PC-9 (cell line): Measurements from ENCODE around the gene LMF1. TPM values are rescaled to one million over a fixed set of nuclear protein-coding genes. Genes with fewer than 3 reads are reported as not detected.
"Not testable (repeated sequence)": the region's sequence is repeated elsewhere in the genome, so short reads cannot be mapped to it uniquely, and the experiment has no call there.

ENCODE experiments used
- BruUV-seq: library from RNA; stranded (reverse); fragments of 400-500 nt; replicated peaks from 2 replicates; lab custom pipeline; 2021; lab: Mats Ljungman, UMichigan
- CTCF ChIA-PET: fragments of 300-600 bp; sonication (Branson Sonifier 250); formaldehyde crosslinking; loops from one replicate; lab custom pipeline; 2022; ENCODE audit warnings: antibody characterized with exemption; lab: Charles Lee
- POLR2A ChIA-PET: fragments of 300-600 bp; sonication (Branson Sonifier 250); formaldehyde crosslinking; loops from one replicate; lab custom pipeline; 2022; ENCODE audit warnings: antibody characterized with exemption; ENCODE audit not compliant: unreplicated experiment; lab: Charles Lee
- DNase-seq, 2 experiments: peaks; one replicate each; pipeline versions ENCODE4 v3.0.0 to v3.0.0-alpha.2; 2015 to 2022; ENCODE audit warnings: mixed read lengths in 1 of 2
- H2AFZ ChIP-seq: fragments of 200-600 bp; sonication (generic); 2 replicates; pipeline ENCODE4 v1.8.1; 2017; ENCODE audit warnings: antibody characterized with exemption
- H3F3A ChIP-seq: fragments of 200-600 bp; sonication (generic); 2 replicates; pipeline ENCODE4 v1.8.1; 2017; ENCODE audit warnings: antibody characterized with exemption, mild to moderate bottlenecking, low read depth; ENCODE audit not compliant: insufficient read depth
- H3K27ac ChIP-seq: fragments of 200-600 bp; sonication (generic); 2 replicates; pipeline ENCODE4 v1.6.1; 2016; ENCODE audit warnings: mixed run types
- H3K27me3 ChIP-seq: fragments of 200-600 bp; sonication (generic); 2 replicates; pipeline ENCODE4 v1.6.1; 2016; ENCODE audit warnings: low read depth, mixed run types; ENCODE audit not compliant: insufficient read depth
- H3K36me3 ChIP-seq: fragments of 200-600 bp; sonication (generic); 2 replicates; pipeline ENCODE4 v1.6.1; 2016; ENCODE audit warnings: low read depth, mixed run types
- H3K4me1 ChIP-seq: fragments of 200-600 bp; sonication (generic); replicated peaks from 2 replicates; pipeline ENCODE4 v1.6.1; 2016; ENCODE audit warnings: mixed run types; ENCODE audit not compliant: insufficient read depth
- H3K4me2 ChIP-seq: fragments of 200-600 bp; sonication (generic); 2 replicates; pipeline ENCODE4 v1.6.1; 2017; ENCODE audit warnings: mixed run types
- H3K4me3 ChIP-seq: fragments of 200-600 bp; sonication (generic); 2 replicates; pipeline ENCODE4 v1.6.1; 2016; ENCODE audit warnings: mixed run types
- H3K79me2 ChIP-seq: fragments of 200-600 bp; sonication (generic); 2 replicates; pipeline ENCODE4 v1.6.1; 2017; ENCODE audit warnings: low read depth, mixed run types
- H3K9me2 ChIP-seq: fragments of 200-600 bp; sonication (generic); 2 replicates; pipeline ENCODE4 v1.8.1; 2017; ENCODE audit warnings: mild to moderate bottlenecking; ENCODE audit not compliant: insufficient read depth
- H3K9me3 ChIP-seq: fragments of 200-600 bp; sonication (generic); 2 replicates; pipeline ENCODE4 v1.8.1; 2016; ENCODE audit warnings: low read depth; ENCODE audit not compliant: insufficient read depth
- H4K20me1 ChIP-seq: fragments of 200-600 bp; sonication (generic); 2 replicates; pipeline ENCODE4 v1.8.1; 2017; ENCODE audit not compliant: insufficient read depth
- CTCF ChIP-seq: fragments of 200-600 bp; sonication (generic); conservative IDR thresholded peaks from 2 replicates; pipeline ENCODE4 v1.6.1; 2017; ENCODE audit warnings: mixed run types, antibody characterized with exemption, mild to moderate bottlenecking, moderate library complexity
- EZH2 ChIP-seq: fragments of 200-600 bp; sonication (generic); IDR thresholded peaks from 2 replicates; pipeline ENCODE4 v1.8.0; 2017; ENCODE audit warnings: antibody characterized with exemption, low read depth
- intact Hi-C: fragments of 100-400 bp; cut with micrococcal nuclease; formaldehyde crosslinking; loops from one replicate; pipeline ENCODE4 v1.10.0; 2022; ENCODE audit not compliant: unreplicated experiment
- total RNA-seq: library from RNA; stranded (reverse); gene quantifications from 2 replicates; pipeline ENCODE4 v1.2.3, GENCODE V29; 2021

The LMF1 gene
- total RNA-seq, 1 experiment from 2014 or later, result 31.3 TPM

- Histone ChIP-seq H3K27ac (no peak overlapping the region), H3K36me3 (no peaks in the 10 kb centered on the region), H3K9me2 (no peaks in the 10 kb centered on the region), H2AFZ (no peak overlapping the region), H3F3A (no peaks in the 10 kb centered on the region), H3K79me2 (no peaks in the 10 kb centered on the region), H3K4me1 (no peaks in the 10 kb centered on the region), H3K27me3 (peaks cover 23% of the 10 kb centered on the region), H4K20me1 (no peaks in the 10 kb centered on the region; the same call in 1 of the 2 replicates), H3K4me3 (no peak overlapping the region), H3K4me2 (no peak overlapping the region), H3K9me3 (no peaks in the 10 kb centered on the region)
- DNase-seq, result no peak
- no TSS peak for BruUV-seq
- ChIA-PET CTCF (no interaction called here), POLR2A (no interaction called here)
- intact Hi-C loops, result no loop called here
- TF ChIP-seq EZH2 (no peak), CTCF (no peak)
Measured at GRCh38 chr16:865026-865425, 105.8 kb downstream of the LMF1 start.

- ChIA-PET POLR2A (no interaction called here), CTCF (no interaction called here)
- Histone ChIP-seq H3F3A (no peaks in the 10 kb centered on the region), H3K27ac (no peak overlapping the region), H3K4me1 (no peaks in the 10 kb centered on the region), H3K79me2 (no peaks in the 10 kb centered on the region), H3K9me3 (no peaks in the 10 kb centered on the region), H3K36me3 (no peaks in the 10 kb centered on the region), H3K4me3 (no peak overlapping the region), H3K27me3 (peaks cover 23% of the 10 kb centered on the region), H2AFZ (no peak overlapping the region), H4K20me1 (no peaks in the 10 kb centered on the region; the same call in 1 of the 2 replicates), H3K9me2 (no peaks in the 10 kb centered on the region), H3K4me2 (no peak overlapping the region)
- TF ChIP-seq CTCF, result no peak
- TF ChIP-seq EZH2, result no peak
- intact Hi-C loops, result no loop called here
- no peak for DNase-seq
- no TSS peak for BruUV-seq
Measured at GRCh38 chr16:861446-861845, 109.3 kb downstream of the LMF1 start.

GRCh38 chr16:860891-861290 is 109.9 kb downstream of the LMF1 start:
- no peak for DNase-seq
- Histone ChIP-seq H3K27me3 (peaks cover 20% of the 10 kb centered on the region), H3K79me2 (no peaks in the 10 kb centered on the region), H3K9me3 (no peaks in the 10 kb centered on the region), H3K4me2 (no peak overlapping the region), H3K9me2 (no peaks in the 10 kb centered on the region), H3K4me1 (no peaks in the 10 kb centered on the region), H3K27ac (no peak overlapping the region), H3K36me3 (no peaks in the 10 kb centered on the region), H3F3A (no peaks in the 10 kb centered on the region), H3K4me3 (no peak overlapping the region), H4K20me1 (no peaks in the 10 kb centered on the region; the same call in 1 of the 2 replicates), H2AFZ (no peak overlapping the region)
- intact Hi-C loops, result no loop called here
- TF ChIP-seq CTCF (no peak), EZH2 (no peak)
- ChIA-PET POLR2A (no interaction called here), CTCF (no interaction called here)
- no TSS peak for BruUV-seq

GRCh38 chr16:858971-859370 is 111.8 kb downstream of the LMF1 start:
- H3K36me3 ChIP-seq, H3K4me2 ChIP-seq, POLR2A ChIA-PET, H3K27ac ChIP-seq, H3F3A ChIP-seq, DNase-seq, intact Hi-C loops, CTCF ChIA-PET, BruUV-seq, H3K79me2 ChIP-seq, H2AFZ ChIP-seq, H3K4me3 ChIP-seq, H3K9me2 ChIP-seq, H4K20me1 ChIP-seq, H3K4me1 ChIP-seq, H3K9me3 ChIP-seq: not testable (repeated sequence)
- peaks cover 17% of the 10 kb centered on the region for H3K27me3 ChIP-seq

- H4K20me1 ChIP-seq, H3K27ac ChIP-seq, H3K79me2 ChIP-seq, H3K36me3 ChIP-seq, BruUV-seq, H2AFZ ChIP-seq, H3K4me1 ChIP-seq, H3K4me3 ChIP-seq, POLR2A ChIA-PET, H3F3A ChIP-seq, H3K9me3 ChIP-seq, CTCF ChIA-PET, H3K4me2 ChIP-seq, DNase-seq, intact Hi-C loops, H3K9me2 ChIP-seq: not testable (repeated sequence)
- H3K27me3 ChIP-seq, result peaks cover 20% of the 10 kb centered on the region
Measured at GRCh38 chr16:858441-858840, 112.3 kb downstream of the LMF1 start.
